Ectodermal cell (in vitro differentiated cells): ENCODE measurements around the gene LRCOL1.

Experiments used
- H3K27ac ChIP-seq: 2 replicates; pipeline ENCODE4 v1.7.0; 2013; ENCODE audit warnings: mild to moderate bottlenecking, low read depth, low read length; ENCODE audit not compliant: insufficient read depth, poor library complexity, severe bottlenecking
- H3K27me3 ChIP-seq: 2 replicates; pipeline ENCODE4 v1.7.0; 2013; ENCODE audit warnings: mild to moderate bottlenecking, low read length; ENCODE audit not compliant: insufficient read depth, control insufficient read depth, poor library complexity, severe bottlenecking
- H3K36me3 ChIP-seq: one replicate; pipeline ENCODE4 v1.7.0; 2013; ENCODE audit warnings: low read length; ENCODE audit not compliant: control insufficient read depth, insufficient read depth
- H3K4me1 ChIP-seq: one replicate; pipeline ENCODE4 v1.7.0; 2013; ENCODE audit warnings: low read length; ENCODE audit not compliant: control insufficient read depth, insufficient read depth
- H3K4me3 ChIP-seq: 2 replicates; pipeline ENCODE4 v1.7.0; 2013; ENCODE audit warnings: low read depth, low read length, control low read depth; ENCODE audit not compliant: insufficient read depth
- H3K9me3 ChIP-seq: 2 replicates; pipeline ENCODE4 v1.7.0; 2013; ENCODE audit warnings: mild to moderate bottlenecking, low read length, moderate library complexity; ENCODE audit not compliant: control insufficient read depth
- WGBS, 2 experiments: methylation state at CpG; one replicate each; pipeline ENCODE4 v1.1.7; 2013; ENCODE audit warnings: missing lambda C conversion rate in 2 of 2; 5-methylcytosine and 5-hydroxymethylcytosine counted together

Gene LRCOL1

GRCh38 chr12:132588319-132588718 lies 22.1 kb downstream of the LRCOL1 start:
- peaks cover 99% of the 10 kb centered on the region for H3K27me3 ChIP-seq
- H3K27ac ChIP-seq = no peak overlapping the region
- H3K36me3 ChIP-seq = no peaks in the 10 kb centered on the region
- no peak overlapping the region for H3K4me3 ChIP-seq
- no peaks in the 10 kb centered on the region for H3K9me3 ChIP-seq
- peaks cover 6% of the 10 kb centered on the region for H3K4me1 ChIP-seq
- WGBS, 2 experiments = 74 to 75% methylated on average over 6 of the region's 6 CpGs

GRCh38 chr12:132587781-132588180 lies 22.6 kb downstream of the LRCOL1 start:
- no peaks in the 10 kb centered on the region for H3K9me3 ChIP-seq
- 70 to 78% methylated on average over 3 of the region's 3 CpGs for WGBS, 2 experiments
- H3K4me3 ChIP-seq = no peak overlapping the region
- no peak overlapping the region for H3K27ac ChIP-seq
- H3K27me3 ChIP-seq = peaks cover 99% of the 10 kb centered on the region
- peaks cover 7% of the 10 kb centered on the region for H3K4me1 ChIP-seq
- no peaks in the 10 kb centered on the region for H3K36me3 ChIP-seq

DNA sequence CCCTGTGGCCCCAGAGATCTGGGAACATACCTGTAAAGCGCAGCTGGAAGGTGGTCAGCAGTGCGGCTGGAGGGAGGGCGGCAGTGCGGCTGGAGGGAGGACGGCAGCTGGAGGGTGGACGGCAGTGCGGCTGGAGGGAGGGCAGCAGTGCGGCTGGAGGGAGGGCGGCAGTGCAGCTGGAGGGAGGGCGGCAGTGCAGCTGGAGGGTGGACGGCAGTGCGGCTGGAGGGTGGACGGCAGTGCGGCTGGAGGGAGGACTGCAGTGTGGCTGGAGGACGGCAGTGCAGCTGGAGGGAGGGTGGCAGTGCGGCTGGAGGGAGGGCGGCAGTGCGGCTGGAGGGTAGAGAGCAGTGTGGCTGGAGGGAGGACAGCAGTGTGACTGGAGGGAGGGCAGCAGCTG lies 23.5 kb downstream of the LRCOL1 start:
- peaks cover 100% of the 10 kb centered on the region for H3K27me3 ChIP-seq
- no peaks in the 10 kb centered on the region for H3K36me3 ChIP-seq
- no peak overlapping the region for H3K4me3 ChIP-seq
- WGBS, 2 experiments = 93 to 94% methylated on average over 18 of the region's 18 CpGs
- peaks cover 13% of the 10 kb centered on the region for H3K4me1 ChIP-seq
- H3K9me3 ChIP-seq = no peaks in the 10 kb centered on the region
- no peak overlapping the region for H3K27ac ChIP-seq

DNA sequence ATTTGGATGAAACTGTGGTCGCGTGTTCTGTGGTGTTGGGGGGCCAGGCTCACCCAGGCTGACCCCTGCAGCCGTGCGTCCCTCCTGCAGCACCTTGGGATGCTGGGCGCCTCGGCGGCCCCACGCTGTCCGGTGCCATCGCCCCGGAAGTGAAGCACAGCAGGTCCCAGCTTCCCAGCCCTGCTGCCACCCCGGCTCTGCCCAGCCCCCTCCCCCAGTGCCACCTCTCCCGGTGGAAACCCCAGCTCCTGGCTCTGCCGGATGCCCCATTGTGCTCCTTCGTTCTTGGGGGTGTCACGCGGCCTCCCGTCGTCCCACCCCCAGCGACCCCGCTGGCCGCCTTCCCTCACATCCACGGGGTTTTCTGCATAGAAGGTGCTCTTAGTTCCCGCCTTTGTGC lies 25.2 kb downstream of the LRCOL1 start:
- H3K9me3 ChIP-seq = no peaks in the 10 kb centered on the region

GRCh38 chr12:132584429-132584828 lies 26.0 kb downstream of the LRCOL1 start:
- 43 to 45% methylated on average over 14 of the region's 14 CpGs for WGBS, 2 experiments
- no peaks in the 10 kb centered on the region for H3K9me3 ChIP-seq
- no peak overlapping the region for H3K27ac ChIP-seq
- H3K27me3 ChIP-seq = peaks cover 90% of the 10 kb centered on the region
- no peak overlapping the region for H3K4me3 ChIP-seq
- peaks cover 13% of the 10 kb centered on the region for H3K4me1 ChIP-seq
- no peaks in the 10 kb centered on the region for H3K36me3 ChIP-seq

More for the DNA sequence above, 25.2 kb downstream of the LRCOL1 start:
- H3K27ac ChIP-seq = no peak overlapping the region
- peaks cover 13% of the 10 kb centered on the region for H3K4me1 ChIP-seq
- peaks cover 97% of the 10 kb centered on the region for H3K27me3 ChIP-seq
- no peaks in the 10 kb centered on the region for H3K36me3 ChIP-seq
- 80 to 82% methylated on average over 24 of the region's 24 CpGs for WGBS, 2 experiments
- H3K4me3 ChIP-seq = no peak overlapping the region

DNA sequence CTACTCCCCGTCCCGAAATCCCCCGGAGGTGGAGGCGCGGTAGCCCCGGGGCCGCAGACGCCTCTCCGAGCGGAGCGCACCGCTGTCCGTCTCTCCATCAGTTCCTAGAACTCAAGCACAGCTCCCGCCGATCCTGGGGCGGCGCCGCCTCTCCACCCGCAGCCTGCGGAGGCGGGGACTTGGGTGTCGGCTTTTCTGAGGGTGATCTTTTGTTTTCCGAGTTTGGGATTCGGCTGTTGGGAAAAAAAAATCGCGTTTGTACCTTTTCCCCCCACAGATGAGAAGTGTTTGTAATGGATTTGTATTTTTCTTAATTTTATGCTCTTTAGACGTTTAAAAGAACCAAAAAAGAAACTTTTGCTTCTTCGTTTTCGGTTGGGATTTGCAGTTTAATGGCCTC lies 26.6 kb downstream of the LRCOL1 start:
- Histone ChIP-seq H3K36me3 (no peaks in the 10 kb centered on the region), H3K4me3 (peak overlapping the region; percentile 22), H3K4me1 (peaks cover 13% of the 10 kb centered on the region), H3K9me3 (no peaks in the 10 kb centered on the region), H3K27ac (no peak overlapping the region), H3K27me3 (peaks cover 83% of the 10 kb centered on the region)
- 1 to 2% methylated on average over 29 of the region's 29 CpGs for WGBS, 2 experiments

DNA sequence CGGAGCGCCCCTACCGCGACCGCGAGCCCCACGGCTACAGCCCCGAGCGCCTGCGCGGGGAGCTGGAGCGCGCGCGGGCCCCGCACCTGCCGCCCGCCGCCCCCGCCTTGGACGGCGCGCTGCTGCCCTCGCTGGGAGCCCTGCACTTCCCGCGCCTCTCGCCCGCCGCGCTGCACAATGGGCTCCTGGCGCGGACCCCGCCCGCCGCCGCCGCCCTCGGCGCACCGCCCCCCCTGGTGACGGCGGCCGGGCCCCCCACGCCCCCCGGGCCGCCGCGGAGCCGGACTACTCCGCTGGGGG lies 27.0 kb downstream of the LRCOL1 start:
- Histone ChIP-seq H3K27me3 (peaks cover 79% of the 10 kb centered on the region), H3K4me1 (peaks cover 13% of the 10 kb centered on the region), H3K27ac (no peak overlapping the region), H3K4me3 (peak overlapping the region; percentile 22), H3K36me3 (no peaks in the 10 kb centered on the region), H3K9me3 (no peaks in the 10 kb centered on the region)
- 1% methylated on average over 50 of the region's 50 CpGs for WGBS, 2 experiments

GRCh38 chr12:132582582-132583410 lies 27.6 kb downstream of the LRCOL1 start:
- Histone ChIP-seq H3K36me3 (no peaks in the 10 kb centered on the region), H3K27me3 (peaks cover 73% of the 10 kb centered on the region), H3K4me1 (peaks cover 13% of the 10 kb centered on the region), H3K27ac (no peak overlapping the region), H3K4me3 (no peak overlapping the region), H3K9me3 (no peaks in the 10 kb centered on the region)
- 3 to 4% methylated on average over 89 of the region's 89 CpGs for WGBS, 2 experiments

DNA sequence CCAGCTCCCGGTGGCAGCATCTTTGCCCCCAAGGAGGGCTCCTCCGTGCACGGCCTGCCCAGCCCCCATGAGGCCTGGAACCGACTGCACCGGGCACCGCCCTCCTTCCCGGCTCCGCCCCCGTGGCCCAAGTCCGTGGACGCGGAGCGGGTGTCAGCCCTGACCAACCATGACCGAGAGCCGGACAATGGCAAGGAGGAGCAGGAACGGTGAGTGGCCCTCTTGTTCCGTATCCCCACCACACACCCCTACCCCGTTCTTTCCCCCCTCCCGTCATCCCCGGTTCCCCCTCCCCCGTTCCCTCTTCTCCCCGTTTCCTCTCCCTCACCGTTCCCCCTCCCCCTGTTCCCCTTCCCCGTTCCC lies 28.3 kb downstream of the LRCOL1 start:
- Histone ChIP-seq H3K27me3 (peaks cover 66% of the 10 kb centered on the region), H3K4me1 (peaks cover 13% of the 10 kb centered on the region), H3K36me3 (peaks cover 8% of the 10 kb centered on the region), H3K27ac (no peak overlapping the region), H3K9me3 (no peaks in the 10 kb centered on the region), H3K4me3 (no peak overlapping the region)
- WGBS, 2 experiments = 5 to 6% methylated on average over 18 to 21 of the region's 24 CpGs

DNA sequence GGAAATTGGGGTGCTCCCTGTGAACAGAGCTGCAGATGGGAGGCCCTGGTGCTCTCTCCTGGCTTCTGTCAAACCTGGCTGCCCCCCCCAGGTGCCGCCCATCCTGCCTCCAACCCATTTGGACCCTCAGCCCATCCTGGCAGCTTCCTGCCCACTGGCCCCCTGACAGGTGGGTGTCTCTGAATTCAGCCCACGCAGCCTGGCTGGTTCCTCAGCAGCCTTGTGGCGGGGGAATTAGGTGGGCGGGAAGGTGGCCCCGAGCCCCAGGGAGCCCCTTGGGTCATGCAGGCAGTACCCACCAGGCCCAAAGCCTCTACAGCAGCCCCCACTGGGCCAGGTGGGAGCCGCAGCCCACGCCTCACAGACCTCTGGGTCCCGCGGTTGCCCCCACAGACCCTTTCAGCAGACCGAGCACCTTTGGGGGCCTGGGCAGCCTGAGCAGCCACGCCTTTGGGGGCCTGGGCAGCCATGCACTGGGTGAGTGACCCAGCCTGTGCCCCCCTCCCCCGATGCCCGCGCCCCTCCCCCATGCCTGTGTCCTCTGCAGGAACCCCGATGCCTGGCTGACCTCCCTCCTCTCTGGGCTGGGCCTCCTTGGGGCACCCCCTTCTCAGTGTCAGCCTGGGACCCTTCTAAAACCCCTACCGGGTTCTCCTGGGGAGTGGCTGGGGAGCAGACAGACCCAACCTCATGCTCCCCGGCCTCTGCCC lies 28.9 kb downstream of the LRCOL1 start:
- Histone ChIP-seq H3K9me3 (no peaks in the 10 kb centered on the region), H3K27ac (no peak overlapping the region), H3K36me3 (peaks cover 10% of the 10 kb centered on the region), H3K4me3 (no peak overlapping the region), H3K4me1 (peaks cover 13% of the 10 kb centered on the region), H3K27me3 (peaks cover 60% of the 10 kb centered on the region)
- 68 to 69% methylated on average over 17 of the region's 17 CpGs for WGBS, 2 experiments
